IMR-90 (cell line): ENCODE results near the gene MRS2. TPM values are rescaled to one million over a fixed set of nuclear protein-coding genes. Genes with fewer than 3 reads are reported as not detected.

ENCODE experiments used
- ATAC-seq: fragments of 200-7000 bp; cut with Tn5 transposase; 2 replicates; pipeline ENCODE4 v1.9.1; 2020; ENCODE audit warnings: low read depth, mild to moderate bottlenecking, moderate library complexity
- BruUV-seq: library from RNA; stranded (reverse); fragments of 400-500 nt; replicated peaks from 2 replicates; lab custom pipeline; 2021; lab: Mats Ljungman, UMichigan
- CTCF ChIA-PET: fragments of 300-600 bp; formaldehyde crosslinking; extraction: SDS; loops from one replicate; lab custom pipeline; 2021; ENCODE audit warnings: antibody characterized with exemption; lab: Yijun Ruan, JAX
- POLR2A ChIA-PET: fragments of 300-600 bp; sonication (Branson Sonifier 250); formaldehyde crosslinking; loops from one replicate; lab custom pipeline; 2022; ENCODE audit warnings: antibody characterized with exemption; ENCODE audit not compliant: unreplicated experiment; lab: Charles Lee
- DNase-seq: peaks from one replicate; pipeline ENCODE4 v3.0.0; 2013
- H2AFZ ChIP-seq: replicated peaks from 2 replicates; pipeline ENCODE3; 2013; ENCODE audit warnings: low read length, mild to moderate bottlenecking; ENCODE audit not compliant: poor library complexity
- H2AK5ac ChIP-seq: 2 replicates; pipeline ENCODE4 v1.6.1; 2013; ENCODE audit warnings: low read depth, low read length, inconsistent platforms
- H2AK9ac ChIP-seq: replicated peaks from 2 replicates; pipeline ENCODE3; 2013; ENCODE audit warnings: mild to moderate bottlenecking, low read depth, low read length, moderate library complexity; ENCODE audit not compliant: poor library complexity
- H2BK120ac ChIP-seq: 2 replicates; pipeline ENCODE4 v1.6.1; 2013; ENCODE audit warnings: low read depth, low read length, inconsistent platforms
- H2BK15ac ChIP-seq: 3 replicates; pipeline ENCODE4 v1.6.1; 2013; ENCODE audit warnings: low read depth, low read length, inconsistent platforms
- H2BK20ac ChIP-seq: 2 replicates; pipeline ENCODE4 v1.6.1; 2013; ENCODE audit warnings: low read depth, mild to moderate bottlenecking, inconsistent platforms, low read length, moderate library complexity
- H2BK5ac ChIP-seq: 2 replicates; pipeline ENCODE4 v1.6.1; 2013; ENCODE audit warnings: mild to moderate bottlenecking, low read depth, low read length, inconsistent platforms; ENCODE audit not compliant: poor library complexity, severe bottlenecking
- H3K14ac ChIP-seq: replicated peaks from 2 replicates; pipeline ENCODE4 v1.6.1; 2013; ENCODE audit warnings: low read depth, low read length, inconsistent platforms
- H3K18ac ChIP-seq: 2 replicates; pipeline ENCODE4 v1.6.1; 2013; ENCODE audit warnings: low read depth, low read length, control low read depth
- H3K23ac ChIP-seq: 2 replicates; pipeline ENCODE4 v1.6.1; 2013; ENCODE audit warnings: low read depth, low read length, inconsistent platforms
- H3K27ac ChIP-seq: 2 replicates; pipeline ENCODE4 v1.5.1; 2013; ENCODE audit warnings: mild to moderate bottlenecking, control low read depth, low read length; ENCODE audit not compliant: insufficient read depth
- H3K27me3 ChIP-seq: 2 replicates; pipeline ENCODE4 v1.6.1; 2013; ENCODE audit warnings: low read length; ENCODE audit not compliant: control insufficient read depth, insufficient read depth
- H3K36me3 ChIP-seq: 2 replicates; pipeline ENCODE4 v1.6.1; 2013; ENCODE audit warnings: low read length, mixed read lengths; ENCODE audit not compliant: control insufficient read depth, insufficient read depth
- H3K4ac ChIP-seq: 2 replicates; pipeline ENCODE4 v1.6.1; 2013; ENCODE audit warnings: low read depth, low read length, inconsistent platforms
- H3K4me1 ChIP-seq: 2 replicates; pipeline ENCODE4 v1.6.1; 2013; ENCODE audit warnings: low read length, mixed read lengths; ENCODE audit not compliant: control insufficient read depth, insufficient read depth
- H3K4me2 ChIP-seq: 2 replicates; pipeline ENCODE4 v1.6.1; 2013; ENCODE audit warnings: low read depth, mild to moderate bottlenecking, control low read depth, low read length, moderate library complexity
- H3K4me3 ChIP-seq: 2 replicates; pipeline ENCODE4 v1.5.1; 2013; ENCODE audit warnings: low read depth, mild to moderate bottlenecking, control low read depth, low read length, moderate library complexity; ENCODE audit not compliant: insufficient read depth
- H3K56ac ChIP-seq: 2 replicates; pipeline ENCODE4 v1.6.1; 2013; ENCODE audit warnings: low read length, inconsistent platforms; ENCODE audit not compliant: insufficient read depth; ENCODE audit errors: extremely low read depth
- H3K79me1 ChIP-seq, 2 experiments: 2 replicates each; pipeline ENCODE4 v1.6.1; 2013; ENCODE audit warnings: low read length in 2 of 2, inconsistent platforms in 1 of 2, low read depth in 1 of 2
- H3K9ac ChIP-seq: 2 replicates; pipeline ENCODE4 v1.6.1; 2013; ENCODE audit warnings: low read depth, low read length, control low read depth
- H3K9me1 ChIP-seq: 2 replicates; pipeline ENCODE4 v1.6.1; 2013; ENCODE audit warnings: low read length, inconsistent platforms; ENCODE audit not compliant: insufficient read depth
- H3K9me3 ChIP-seq: 2 replicates; pipeline ENCODE4 v1.6.1; 2013; ENCODE audit warnings: low read length; ENCODE audit not compliant: control insufficient read depth, insufficient read depth
- H4K20me1 ChIP-seq: 2 replicates; pipeline ENCODE4 v1.6.1; 2013; ENCODE audit warnings: low read length, inconsistent platforms; ENCODE audit not compliant: insufficient read depth
- H4K5ac ChIP-seq: 2 replicates; pipeline ENCODE4 v1.6.1; 2013; ENCODE audit warnings: mild to moderate bottlenecking, low read depth, low read length, control low read depth
- H4K8ac ChIP-seq, 2 experiments: 2 replicates each; pipeline ENCODE4 v1.6.1; 2013; ENCODE audit warnings: low read depth in 2 of 2, low read length in 2 of 2, control low read depth in 1 of 2, inconsistent platforms in 1 of 2
- H4K91ac ChIP-seq: 2 replicates; pipeline ENCODE4 v1.6.1; 2013; ENCODE audit warnings: low read depth, low read length, inconsistent platforms; ENCODE audit not compliant: insufficient read depth
- BHLHE40 ChIP-seq: fragments of 150-350 bp; IDR thresholded peaks from 2 replicates; pipeline ENCODE4 v1.6.1; 2016; ENCODE audit warnings: mild to moderate bottlenecking, low read depth, low read length
- CEBPB ChIP-seq: IDR thresholded peaks from 2 replicates; pipeline ENCODE4 v1.6.1; 2012; ENCODE audit warnings: low read depth, low read length, improper control_type of control experiment
- CHD1 ChIP-seq: IDR thresholded peaks from 2 replicates; pipeline ENCODE4 v1.6.1; 2012; ENCODE audit warnings: low read depth, low read length, improper control_type of control experiment
- CTCF ChIP-seq: conservative IDR thresholded peaks from 2 replicates; pipeline ENCODE4 v1.5.1; 2012; ENCODE audit warnings: mild to moderate bottlenecking, low read depth, low read length, improper control_type of control experiment
- ELK1 ChIP-seq: fragments of 150-350 bp; IDR thresholded peaks from 2 replicates; pipeline ENCODE4 v1.6.1; 2016; ENCODE audit warnings: low read depth, mild to moderate bottlenecking, low read length, moderate library complexity, borderline replicate concordance
- FOS ChIP-seq: fragments of 150-350 bp; IDR thresholded peaks from 2 replicates; pipeline ENCODE4 v1.6.1; 2016; ENCODE audit warnings: low read depth, low read length
- MAFK ChIP-seq: IDR thresholded peaks from 2 replicates; pipeline ENCODE4 v1.6.1; 2012; ENCODE audit warnings: low read depth, low read length, improper control_type of control experiment
- MAZ ChIP-seq: IDR thresholded peaks from 2 replicates; pipeline ENCODE4 v1.6.1; 2012; ENCODE audit warnings: low read depth, mild to moderate bottlenecking, low read length, improper control_type of control experiment, moderate library complexity, borderline replicate concordance
- MXI1 ChIP-seq: IDR thresholded peaks from 2 replicates; pipeline ENCODE4 v1.6.1; 2012; ENCODE audit warnings: low read depth, mild to moderate bottlenecking, low read length, moderate library complexity, borderline replicate concordance
- NFE2L2 ChIP-seq: fragments of 150-350 bp; IDR thresholded peaks from 2 replicates; pipeline ENCODE4 v1.6.1; 2016; ENCODE audit warnings: low read depth, mild to moderate bottlenecking, low read length
- POLR2A ChIP-seq: IDR thresholded peaks from 2 replicates; pipeline ENCODE4 v1.6.1; 2012; ENCODE audit warnings: mild to moderate bottlenecking, low read depth, low read length
- RAD21 ChIP-seq: IDR thresholded peaks from 2 replicates; pipeline ENCODE4 v1.6.1; 2012; ENCODE audit warnings: low read length, improper control_type of control experiment
- RCOR1 ChIP-seq: IDR thresholded peaks from 2 replicates; pipeline ENCODE4 v1.6.1; 2012; ENCODE audit warnings: mild to moderate bottlenecking, low read length, improper control_type of control experiment; ENCODE audit not compliant: insufficient replicate concordance
- RFX5 ChIP-seq: IDR thresholded peaks from 2 replicates; pipeline ENCODE4 v1.8.0; 2012; ENCODE audit warnings: low read depth, mild to moderate bottlenecking, low read length, moderate library complexity
- SMC3 ChIP-seq: fragments of 150-350 bp; IDR thresholded peaks from 2 replicates; pipeline ENCODE4 v1.6.1; 2016; ENCODE audit warnings: low read depth, mild to moderate bottlenecking, antibody characterized with exemption, low read length, moderate library complexity
- USF2 ChIP-seq: fragments of 150-350 bp; IDR thresholded peaks from 2 replicates; pipeline ENCODE4 v1.6.1; 2017; ENCODE audit warnings: mild to moderate bottlenecking, antibody characterized with exemption, low read length, low read depth
- WGBS, 2 experiments: methylation state at CpG; one replicate each; pipeline versions ENCODE4 v1.1.5 to v1.1.7; 2013; ENCODE audit warnings: missing lambda C conversion rate in 2 of 2; ENCODE audit not compliant: insufficient read length in 1 of 2; ENCODE audit errors: extremely low coverage in 2 of 2; 5-methylcytosine and 5-hydroxymethylcytosine counted together
- dilution Hi-C: fragments of 300-500 bp; cut with HindIII; formaldehyde crosslinking; loops from one replicate; pipeline ENCODE4 v1.14.3; 2018; ENCODE audit warnings: low sequenced_read_pairs; ENCODE audit not compliant: unreplicated experiment
- in situ Hi-C: fragments of 300-500 bp; cut with MboI; formaldehyde crosslinking; loops from 3 replicates; pipeline ENCODE4 v1.14.3; 2019; ENCODE audit warnings: low sequenced_read_pairs, inconsistent platforms, mixed read lengths
- intact Hi-C: fragments of 100-400 bp; cut with micrococcal nuclease; formaldehyde crosslinking; loops from 2 replicates; pipeline ENCODE4 v1.10.0; 2022
- polyA plus RNA-seq, 3 experiments: library from polyadenylated mRNA; depleted of rRNA; stranded (reverse); fragments of >200 nt; gene quantifications; 2 replicates each; pipeline ENCODE4 v1.2.3, GENCODE V29; 2012; ENCODE audit warnings: low replicate concordance in 1 of 3
- total RNA-seq: library from RNA; depleted of rRNA; stranded (reverse); fragments of >200 nt; gene quantifications from 2 replicates; pipeline ENCODE4 v1.2.3, GENCODE V29; 2012

The MRS2 gene
- total and polyA plus RNA-seq, 2 of the 4 experiments (the other 2 are of a cell fraction) = 8.8 to 11.1 TPM

GRCh38 chr6:24376871-24377270, 25.9 kb upstream of the MRS2 start:
- Histone ChIP-seq H4K20me1 (no peaks in the 10 kb centered on the region), H3K23ac (no peak overlapping the region), H3K18ac (no peak overlapping the region), H3K4ac (no peak overlapping the region), H3K14ac (no peak overlapping the region), H3K79me1 (no peaks in the 10 kb centered on the region), H3K36me3 (no peaks in the 10 kb centered on the region), H3K27ac (no peak overlapping the region), H4K5ac (no peak overlapping the region), H2AK5ac (no peak overlapping the region), H2BK20ac (no peak overlapping the region), H3K27me3 (no peaks in the 10 kb centered on the region), H4K8ac (no peak overlapping the region), H2AFZ (no peak overlapping the region), H4K91ac (no peak overlapping the region), H3K56ac (no peak overlapping the region), H3K9me3 (no peaks in the 10 kb centered on the region), H3K4me2 (no peak overlapping the region), H2BK120ac (no peak overlapping the region), H2BK5ac (no peak overlapping the region), H3K4me3 (no peak overlapping the region), H3K4me1 (no peaks in the 10 kb centered on the region), H2BK15ac (no peak overlapping the region), H2AK9ac (no peak overlapping the region), H3K9me1 (no peaks in the 10 kb centered on the region), H3K9ac (no peak overlapping the region)
- dilution Hi-C loops = no loop called here
- ChIA-PET POLR2A (no interaction called here), CTCF (no interaction called here)
- no peak for DNase-seq
- TF ChIP-seq RCOR1 = no peak
- TF ChIP-seq MAFK = no peak
- TF ChIP-seq CEBPB = no peak
- TF ChIP-seq MXI1 = no peak
- TF ChIP-seq SMC3 = no peak
- TF ChIP-seq USF2 = no peak
- no peak for TF ChIP-seq CTCF
- no peak for TF ChIP-seq RAD21
- no peak for TF ChIP-seq FOS
- no peak for TF ChIP-seq POLR2A
- TF ChIP-seq MAZ = no peak
- no peak for TF ChIP-seq CHD1
- no peak for TF ChIP-seq BHLHE40
- no peak for TF ChIP-seq NFE2L2
- no peak for TF ChIP-seq ELK1
- TF ChIP-seq RFX5 = no peak
- BruUV-seq = no TSS peak
- in situ Hi-C loops = no loop called here
- no peak for ATAC-seq
- intact Hi-C loops = no loop called here
- WGBS, 2 experiments = no CpG with 5 or more reads among the region's 4 CpGs
